ENCODE results near the gene PLCD1.
"Not testable (repeated sequence)": the region's sequence is repeated elsewhere in the genome, so short reads cannot be mapped to it uniquely, and the experiment has no call there.

GRCh38 chr3:38077073-38077472 lies 47.6 kb upstream of the PLCD1 start:
- TF ChIP-seq CTCF, POLR2A (IDR thresholded peaks at IDR 0.05): not testable (repeated sequence)
